WTC11 (cell line): Measurements from ENCODE around the gene ZNF213.

Experiments
- ATF2 ChIP-seq: sonication (generic); formaldehyde crosslinking; IDR thresholded peaks from 2 replicates; pipeline ENCODE4 v1.8.1; 2022; ENCODE audit warnings: low read depth, missing genetic modification reagents, borderline replicate concordance
- ATF3 ChIP-seq: sonication (generic); formaldehyde crosslinking; conservative IDR thresholded peaks from 2 replicates; pipeline ENCODE4 v1.8.1; 2022; ENCODE audit warnings: mild to moderate bottlenecking, missing genetic modification reagents
- CTCF ChIP-seq: fragments of 200-600 bp; IDR thresholded peaks from 2 replicates; pipeline ENCODE4 v1.8.0; 2022; ENCODE audit warnings: antibody characterized with exemption
- ETV6 ChIP-seq: sonication (generic); formaldehyde crosslinking; IDR thresholded peaks from 2 replicates; pipeline ENCODE4 v1.8.1; 2022; ENCODE audit warnings: mild to moderate bottlenecking, missing genetic modification reagents
- GTF2I ChIP-seq: fragments of 250-450 bp; sonication (Bioruptor Pico); conservative IDR thresholded peaks from 2 replicates; pipeline ENCODE4 v1.4.0; 2021; ENCODE audit warnings: mild to moderate bottlenecking
- HMGXB4 ChIP-seq: sonication (generic); formaldehyde crosslinking; IDR thresholded peaks from 2 replicates; pipeline ENCODE4 v1.8.1; 2023; ENCODE audit warnings: mild to moderate bottlenecking, moderate library complexity, missing genetic modification reagents
- JAZF1 ChIP-seq: fragments of 250-450 bp; sonication (Bioruptor Pico); IDR thresholded peaks from 2 replicates; pipeline ENCODE4 v1.9.0; 2021; ENCODE audit warnings: moderate library complexity, mild to moderate bottlenecking, inconsistent platforms
- JUN ChIP-seq: sonication (generic); formaldehyde crosslinking; IDR thresholded peaks from 2 replicates; pipeline ENCODE4 v1.8.0; 2023; ENCODE audit warnings: mild to moderate bottlenecking, missing genetic modification reagents
- KAT7 ChIP-seq: sonication (generic); formaldehyde crosslinking; IDR thresholded peaks from 2 replicates; pipeline ENCODE4 v1.8.1; 2023; ENCODE audit warnings: missing genetic modification reagents, mild to moderate bottlenecking, borderline replicate concordance
- MLX ChIP-seq: sonication (generic); formaldehyde crosslinking; IDR thresholded peaks from 2 replicates; pipeline ENCODE4 v1.8.1; 2023; ENCODE audit warnings: mild to moderate bottlenecking, missing genetic modification reagents, moderate library complexity
- NFYB ChIP-seq: sonication (generic); formaldehyde crosslinking; conservative IDR thresholded peaks from 2 replicates; pipeline ENCODE4 v1.8.0; 2022; ENCODE audit warnings: low read depth, missing genetic modification reagents
- TEAD4 ChIP-seq: sonication (generic); formaldehyde crosslinking; IDR thresholded peaks from 2 replicates; pipeline ENCODE4 v1.8.0; 2022; ENCODE audit warnings: mild to moderate bottlenecking, missing genetic modification reagents
- ZNF121 ChIP-seq: sonication (generic); formaldehyde crosslinking; IDR thresholded peaks from 2 replicates; pipeline ENCODE4 v1.8.0; 2023; ENCODE audit warnings: missing genetic modification reagents
- ZNF416 ChIP-seq: fragments of 250-450 bp; sonication (Bioruptor Pico); IDR thresholded peaks from 2 replicates; pipeline ENCODE4 v1.9.0; 2021; ENCODE audit warnings: mild to moderate bottlenecking, inconsistent platforms

- TF ChIP-seq ZNF121 (no peak), ETV6 (CRISPR knock-in tag) (peak; percentile 66; the same call in 1 of the 2 replicates), JUN (CRISPR knock-in tag) (no peak), CTCF (no peak), TEAD4 (CRISPR knock-in tag) (no peak), ZNF416 (0 out of 2 replicates have a peak, but pooled peaks have one; percentile 49), ATF2 (CRISPR knock-in tag) (no peak), MLX (CRISPR knock-in tag) (no peak), JAZF1 (no peak), ATF3 (CRISPR knock-in tag) (no peak), HMGXB4 (peak; percentile 93), KAT7 (CRISPR knock-in tag) (no peak), GTF2I (CRISPR knock-in tag) (0 out of 2 replicates have a peak, but pooled peaks have one; percentile 19), NFYB (CRISPR knock-in tag) (no peak)
Measured at GRCh38 chr16:3171855-3172593, 37.2 kb downstream of the ZNF213 start.
